ENCODE data around the gene AFDN. TPM values are rescaled to one million over a fixed set of nuclear protein-coding genes. Genes with fewer than 3 reads are reported as not detected.

The AFDN gene
- total and polyA plus RNA-seq, 2 of the 8 experiments (the other 6 are each of a cell fraction or from before 2014, with no cell fraction given) = 53.4 to 192 TPM

GRCh38 chr6:167919349-167919748, 92.6 kb downstream of the AFDN start:
- H2BK5ac ChIP-seq (ENCODE audit: low read depth, low read length) = no peak overlapping the region
- CTCF ChIA-PET (ENCODE audit: partially characterized antibody) = interaction anchor here (1.0 to 1.4 kb wide), 4 partner anchors 13 to 489 kb away, joined by 3 to 6 read pairs (median 4); no protein-coding TSS in a partner anchor
- no peak overlapping the region for H2BK20ac ChIP-seq (ENCODE audit: low read length)
- peaks cover 30 to 96% (median 68%) of the 10 kb centered on the region in 4 experiments for H3K36me3 ChIP-seq (ENCODE audit: control insufficient read depth in 2 of 4, insufficient read depth in 4 of 4, low read length in 3 of 4)
- H3K23ac ChIP-seq (ENCODE audit: insufficient read length) = no peak overlapping the region
- no peaks in the 10 kb centered on the region for H3K27me3 ChIP-seq (replicated peaks in 1 of 4; ENCODE audit: control insufficient read depth in 3 of 4, extremely low read depth in 1 of 4, insufficient read depth in 3 of 4, low read length in 3 of 4)
- no peaks in the 10 kb centered on the region for H3K23me2 ChIP-seq (ENCODE audit: low read depth, low read length)
- no peak overlapping the region for H3K18ac ChIP-seq (ENCODE audit: extremely low read depth, low read length)
- H3K79me1 ChIP-seq (ENCODE audit: low read depth, low read length) = no peaks in the 10 kb centered on the region
- H2AK5ac ChIP-seq (ENCODE audit: low read depth, low read length) = no peak overlapping the region
- no peaks in the 10 kb centered on the region for H3K9me3 ChIP-seq (ENCODE audit: insufficient read depth in 2 of 2, low read depth in 1 of 2, low read length in 1 of 2)
- no peak overlapping the region for H3K56ac ChIP-seq (replicated peaks; ENCODE audit: insufficient read length, low read depth, low read length)
- POLR2A ChIA-PET (ENCODE audit: partially characterized antibody) = no interaction called here
- no peak overlapping the region for H3K9ac ChIP-seq (replicated peaks in 1 of 4; ENCODE audit: extremely low read depth in 1 of 4, low read depth in 3 of 4, low read length in 3 of 4)
- H3K4me2 ChIP-seq (ENCODE audit: insufficient read depth in 1 of 2, low read depth in 2 of 2, low read length in 2 of 2) = no peak overlapping the region
- no peaks in the 10 kb centered on the region for H3K4me1 ChIP-seq (replicated peaks in 1 of 4; ENCODE audit: control insufficient read depth in 3 of 4, insufficient read depth in 4 of 4, low read length in 3 of 4)
- no peak overlapping the region for H4K91ac ChIP-seq (replicated peaks; ENCODE audit: insufficient read length, low read length)
- H4K8ac ChIP-seq (ENCODE audit: extremely low read depth, insufficient read depth, low read length) = no peak overlapping the region
- no peak overlapping the region for H3K4ac ChIP-seq (replicated peaks; ENCODE audit: insufficient read length, low read depth, low read length)
- DNase-seq (ENCODE audit: low read depth in 1 of 2, low spot score in 2 of 2) (no peak), FAIRE-seq (no peak)
- H4K20me1 ChIP-seq (replicated peaks in 1 of 2; ENCODE audit: control insufficient read depth in 1 of 2, insufficient read depth in 2 of 2, low read length in 2 of 2) = peaks cover 1 to 3% of the 10 kb centered on the region in 2 experiments
- H2BK120ac ChIP-seq (replicated peaks; ENCODE audit: low read depth, low read length) = no peak overlapping the region
- no peak overlapping the region for H3K4me3 ChIP-seq (ENCODE audit: extremely low read depth in 1 of 4, insufficient read depth in 2 of 4, low read depth in 3 of 4, low read length in 4 of 4)
- no peak overlapping the region for H3K27ac ChIP-seq (ENCODE audit: low read depth, low read length)
- H2BK15ac ChIP-seq (ENCODE audit: low read length) = no peak overlapping the region
- H3K79me2 ChIP-seq (ENCODE audit: control insufficient read depth in 1 of 2, insufficient read depth in 2 of 2, low read length in 2 of 2) = no peaks in the 10 kb centered on the region
- H2BK12ac ChIP-seq (ENCODE audit: low read depth, low read length) = no peak overlapping the region
- no peak overlapping the region for H2AFZ ChIP-seq (ENCODE audit: low read length)
- TF ChIP-seq, protein P1, sequence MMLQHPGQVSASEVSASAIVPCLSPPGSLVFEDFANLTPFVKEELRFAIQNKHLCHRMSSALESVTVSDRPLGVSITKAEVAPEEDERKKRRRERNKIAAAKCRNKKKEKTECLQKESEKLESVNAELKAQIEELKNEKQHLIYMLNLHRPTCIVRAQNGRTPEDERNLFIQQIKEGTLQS (IDR thresholded peaks at IDR 0.05; ENCODE audit: insufficient read depth, low read depth, low read length) = no peak
- no peak for TF ChIP-seq TAF1 (IDR thresholded peaks at IDR 0.05; ENCODE audit: low read depth, low read length)
- no peak for TF ChIP-seq RFX5 (IDR thresholded peaks at IDR 0.05; ENCODE audit: borderline replicate concordance, low read depth, low read length)
- TF ChIP-seq BCL11A (IDR thresholded peaks at IDR 0.05; ENCODE audit: low read depth in 2 of 2, low read length in 2 of 2) = no peak
- TF ChIP-seq CHD2 (IDR thresholded peaks at IDR 0.05; ENCODE audit: low read length) = no peak
- TF ChIP-seq HDAC2 (IDR thresholded peaks at IDR 0.05; ENCODE audit: borderline replicate concordance in 1 of 2, low read depth in 2 of 2, low read length in 2 of 2) = no peak
- no peak for TF ChIP-seq RBBP5 (IDR thresholded peaks at IDR 0.05; ENCODE audit: borderline replicate concordance, low read depth, low read length)
- TF ChIP-seq SUZ12 (IDR thresholded peaks at IDR 0.05; ENCODE audit: low read length) = no peak
- no peak for TF ChIP-seq YY1 (IDR thresholded peaks at IDR 0.05; ENCODE audit: low read depth, low read length)
- no peak for TF ChIP-seq RXRA (IDR thresholded peaks at IDR 0.05; ENCODE audit: insufficient read depth, low read depth, low read length)
- no peak for TF ChIP-seq POU5F1 (IDR thresholded peaks at IDR 0.05; ENCODE audit: low read depth, low read length)
- no peak for TF ChIP-seq JUND (IDR thresholded peaks at IDR 0.05; ENCODE audit: low read length)
- TF ChIP-seq SP4 (IDR thresholded peaks at IDR 0.05; ENCODE audit: low read length) = no peak
- WGBS, 2 experiments (ENCODE audit: extremely low coverage in 1 of 2, insufficient coverage in 1 of 2, insufficient read length in 1 of 2, insufficient replicate concordance in 2 of 2, low coverage in 1 of 2, low lambda C conversion rate in 2 of 2, missing lambda C conversion rate in 1 of 2) = 92% methylated on average over 3 of the region's 3 CpGs; no CpG with 5 or more reads in 1 of the 2 experiments
- no peak overlapping the region for H4K5ac ChIP-seq (ENCODE audit: insufficient read length, low read depth, low read length)
- H3K14ac ChIP-seq (ENCODE audit: insufficient read length) = no peak overlapping the region

Data from H1 (cell line).